K562 (cell line): ENCODE data around the gene UNC13A. TPM values are rescaled to one million over a fixed set of nuclear protein-coding genes. Genes with fewer than 3 reads are reported as not detected.
A peak's percentile ranks its signal among the peaks of the same experiment; 100 is the strongest.

Source experiments
- ATF3 ChIP-seq, 2 experiments: fragments of 450-650 bp in 1 of 2; sonication (generic) in 1 of 2; formaldehyde crosslinking in 1 of 2; IDR thresholded peaks in 1 of 2; conservative IDR thresholded peaks in 1 of 2; 2 replicates each; pipeline versions ENCODE4 v1.6.1 to v1.8.1; 2016 to 2023; ENCODE audit warnings: mild to moderate bottlenecking in 2 of 2, moderate library complexity in 2 of 2, inconsistent platforms in 1 of 2, missing genetic modification reagents in 1 of 2
- FOXK2 ChIP-seq, 2 experiments: fragments of 450-650 bp; IDR thresholded peaks in 1 of 2; conservative IDR thresholded peaks in 1 of 2; 2 replicates each; pipeline ENCODE4 v1.6.1; 2016; ENCODE audit warnings: low read depth in 2 of 2, mild to moderate bottlenecking in 1 of 2
- GABPB1 ChIP-seq: sonication (generic); formaldehyde crosslinking; IDR thresholded peaks from 2 replicates; pipeline ENCODE4 v1.8.0; 2022; ENCODE audit warnings: mild to moderate bottlenecking, missing genetic modification reagents
- HMG20B ChIP-seq: fragments of 250-450 bp; sonication (Bioruptor Pico); IDR thresholded peaks from 2 replicates; pipeline ENCODE4 v1.5.0; 2021; ENCODE audit warnings: mild to moderate bottlenecking
- MTA1 ChIP-seq: fragments of 450-650 bp; IDR thresholded peaks from 2 replicates; pipeline ENCODE4 v1.6.1; 2017; ENCODE audit warnings: borderline replicate concordance
- MYBL2 ChIP-seq, 2 experiments: fragments of 450-650 bp in 1 of 2; sonication (generic) in 1 of 2; formaldehyde crosslinking in 1 of 2; IDR thresholded peaks; 2 replicates each; pipeline versions ENCODE4 v1.6.1 to v1.8.1; 2017 to 2022; ENCODE audit warnings: borderline replicate concordance in 1 of 2, inconsistent platforms in 1 of 2, low read depth in 1 of 2, mild to moderate bottlenecking in 1 of 2, missing genetic modification reagents in 1 of 2, moderate library complexity in 1 of 2
- POLR3G ChIP-seq: IDR thresholded peaks from 2 replicates; pipeline ENCODE4 v1.6.1; 2011; ENCODE audit not compliant: insufficient read length, insufficient replicate concordance; ENCODE audit errors: extremely low read depth
- PTBP1 ChIP-seq: fragments of 200-400 bp; formaldehyde crosslinking; IDR thresholded peaks from 2 replicates; pipeline ENCODE4 v1.6.1; 2017; ENCODE audit warnings: low read depth, low read length
- SMAD1 ChIP-seq: fragments of 150-350 bp; IDR thresholded peaks from 2 replicates; pipeline ENCODE4 v1.6.1; 2014; ENCODE audit warnings: low read length, low read depth; ENCODE audit not compliant: partially characterized antibody
- SMARCE1 ChIP-seq: fragments of 450-650 bp; IDR thresholded peaks from 2 replicates; pipeline ENCODE4 v1.7.1; 2016; ENCODE audit warnings: mild to moderate bottlenecking
- TEAD2 ChIP-seq: fragments of 450-650 bp; IDR thresholded peaks from 2 replicates; pipeline ENCODE4 v1.6.1; 2016; ENCODE audit warnings: missing genetic modification characterization, control low read depth, missing compliant biosample characterization
- ZBTB17 ChIP-seq: fragments of 450-650 bp; formaldehyde crosslinking; IDR thresholded peaks from 2 replicates; pipeline ENCODE4 v1.4.0; 2020; ENCODE audit warnings: mild to moderate bottlenecking
- ZBTB40 ChIP-seq, 2 experiments: fragments of 450-650 bp in 1 of 2; sonication (generic) in 1 of 2; formaldehyde crosslinking in 1 of 2; IDR thresholded peaks; 2 replicates each; pipeline versions ENCODE4 v1.7.1 to v1.9.0; 2016 to 2022; ENCODE audit warnings: inconsistent platforms in 1 of 2, mild to moderate bottlenecking in 1 of 2, missing genetic modification reagents in 1 of 2
- ZFPM2 ChIP-seq: fragments of 250-450 bp; sonication (Bioruptor Pico); IDR thresholded peaks from 2 replicates; pipeline ENCODE4 v1.5.1; 2022; ENCODE audit warnings: mild to moderate bottlenecking
- ZNF143 ChIP-seq: sonication (generic); formaldehyde crosslinking; IDR thresholded peaks from 2 replicates; pipeline ENCODE4 v1.9.0; 2022; ENCODE audit warnings: mild to moderate bottlenecking, missing genetic modification reagents
- ZNF174 ChIP-seq: fragments of 250-450 bp; sonication (Bioruptor Pico); IDR thresholded peaks from 2 replicates; pipeline ENCODE4 v1.4.0; 2020; ENCODE audit warnings: mild to moderate bottlenecking
- ZNF584 ChIP-seq: fragments of 200-800 bp; sonication (Bioruptor generic); IDR thresholded peaks from 2 replicates; pipeline ENCODE4 v1.6.1; 2016; ENCODE audit warnings: low read depth, mild to moderate bottlenecking, missing genetic modification characterization, missing compliant biosample characterization
- polyA plus RNA-seq, 8 experiments: library from polyadenylated mRNA; depleted of rRNA in 4 of 8; stranded (reverse) in 5 of 8; unstranded in 3 of 8; fragments of >200 nt; fragmentation: Nextera tagmentation in 2 of 8; fragmentation: Illumina TruSeq in 1 of 8; extraction: Ambion mirVana in 2 of 8; extraction: Trizol in 1 of 8; gene quantifications; 2 replicates each; pipeline versions ENCODE4 v1.2.1 to v1.2.3, GENCODE V29; 2011 to 2014; ENCODE audit warnings: inconsistent platforms in 1 of 8, missing spikeins in 1 of 8
- total RNA-seq, 7 experiments: library from RNA; depleted of rRNA in 6 of 7; stranded (reverse); fragments of >200 nt in 6 of 7; fragmentation: Illumina TruSeq in 2 of 7; extraction: Trizol in 2 of 7; gene quantifications; 2 replicates each; pipeline versions ENCODE4 v1.2.1 to v1.2.3, GENCODE V29; 2011 to 2021; ENCODE audit warnings: low replicate concordance in 1 of 7
- TF ChIP-seq, protein P1 (sequence below): sonication (generic); formaldehyde crosslinking; IDR thresholded peaks from 2 replicates; pipeline ENCODE4 v1.9.0; 2022; ENCODE audit warnings: mild to moderate bottlenecking, missing genetic modification reagents

Gene UNC13A
- total and polyA plus RNA-seq, 9 of the 15 experiments (the other 6 are each of a cell fraction or from before 2014, with no cell fraction given): 0.03 to 1.0 (median 0.25) TPM

DNA sequence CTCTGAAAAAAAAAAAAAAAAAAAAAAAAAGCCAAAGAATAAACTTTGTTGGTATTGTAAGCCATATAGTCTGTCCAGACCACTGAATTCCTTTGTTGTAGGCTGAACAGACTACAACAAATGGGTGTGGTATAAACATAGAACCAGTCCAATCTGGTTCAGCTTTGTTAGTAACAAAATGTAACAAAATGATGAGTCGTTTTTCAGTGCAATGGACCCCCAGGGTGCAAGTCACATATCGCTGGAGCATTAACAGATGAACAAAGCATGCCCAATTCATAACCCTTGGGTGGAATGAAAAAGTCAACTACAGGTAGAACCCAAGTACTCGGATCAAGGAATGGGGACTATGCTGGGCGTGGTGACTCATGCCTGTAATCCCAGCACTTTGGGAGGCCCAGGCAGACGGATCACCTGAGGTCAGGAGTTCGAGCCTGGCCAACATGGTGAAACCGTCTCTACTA, 49.6 kb upstream of the UNC13A start (continued):
- TF ChIP-seq ZBTB40 (IDR thresholded peaks at IDR 0.05) (peak; percentile 55), ZBTB40 (CRISPR knock-in tag; IDR thresholded peaks at IDR 0.05) (peak; percentile 53; the same call in 1 of the 2 replicates), MYBL2 (IDR thresholded peaks at IDR 0.05; ENCODE audit: low read depth) (no peak), MYBL2 (CRISPR knock-in tag; IDR thresholded peaks at IDR 0.05; ENCODE audit: borderline replicate concordance) (no peak), PTBP1 (no peak), ZBTB17 (CRISPR knock-in tag) (no peak), MTA1 (no peak), ATF3 (IDR thresholded peaks at IDR 0.05) (peak; percentile 79), ATF3 (CRISPR knock-in tag; conservative IDR thresholded peaks at IDR 0.05) (no peak), GABPB1 (CRISPR knock-in tag) (no peak), SMARCE1 (peak; percentile 14; the same call in 1 of the 2 replicates), ZFPM2 (CRISPR knock-in tag) (no peak), SMAD1 (no peak), ZNF174 (CRISPR knock-in tag) (no peak), HMG20B (CRISPR knock-in tag) (no peak), TEAD2 (tag) (no peak), FOXK2 (conservative IDR thresholded peaks at IDR 0.05 in 1 of 2, IDR thresholded peaks at IDR 0.05 in 1 of 2; ENCODE audit: low read depth in 2 of 2) (peak; percentile 36 to 42; a peak in 1 of 4 replicates), ZNF143 (CRISPR knock-in tag) (no peak), POLR3G (no peak), ZNF584 (CRISPR knock-in tag) (no peak)
- TF ChIP-seq, protein P1, sequence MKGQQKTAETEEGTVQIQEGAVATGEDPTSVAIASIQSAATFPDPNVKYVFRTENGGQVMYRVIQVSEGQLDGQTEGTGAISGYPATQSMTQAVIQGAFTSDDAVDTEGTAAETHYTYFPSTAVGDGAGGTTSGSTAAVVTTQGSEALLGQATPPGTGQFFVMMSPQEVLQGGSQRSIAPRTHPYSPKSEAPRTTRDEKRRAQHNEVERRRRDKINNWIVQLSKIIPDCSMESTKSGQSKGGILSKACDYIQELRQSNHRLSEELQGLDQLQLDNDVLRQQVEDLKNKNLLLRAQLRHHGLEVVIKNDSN (CRISPR knock-in tag): no peak
